Neural progenitor cell (in vitro differentiated cells): Measurements from ENCODE around the gene ZNF576. TPM values are rescaled to one million over a fixed set of nuclear protein-coding genes. Genes with fewer than 3 reads are reported as not detected.

Source experiments
- DNase-seq: peaks from one replicate; pipeline ENCODE4 v3.0.0-alpha.2; 2016; ENCODE audit warnings: low spot score
- H2AFZ ChIP-seq: fragments of 200-600 bp; sonication (generic); replicated peaks from 2 replicates; pipeline ENCODE4 v1.6.1; 2016; ENCODE audit warnings: antibody characterized with exemption
- H3F3A ChIP-seq: fragments of 200-600 bp; sonication (generic); 2 replicates; pipeline ENCODE4 v1.6.1; 2016; ENCODE audit warnings: antibody characterized with exemption, low read depth
- H3K27ac ChIP-seq: fragments of 200-600 bp; sonication (generic); 2 replicates; pipeline ENCODE4 v1.5.1; 2016; ENCODE audit warnings: mild to moderate bottlenecking
- H3K27me3 ChIP-seq: fragments of 200-600 bp; sonication (generic); 2 replicates; pipeline ENCODE4 v1.6.1; 2016; ENCODE audit warnings: mild to moderate bottlenecking, moderate library complexity
- H3K36me3 ChIP-seq: fragments of 200-600 bp; sonication (generic); 2 replicates; pipeline ENCODE4 v1.5.1; 2016
- H3K4me1 ChIP-seq: fragments of 200-600 bp; sonication (generic); 2 replicates; pipeline ENCODE4 v1.6.1; 2016; ENCODE audit warnings: mixed run types
- H3K4me2 ChIP-seq: fragments of 200-600 bp; sonication (generic); 2 replicates; pipeline ENCODE4 v1.6.1; 2016
- H3K4me3 ChIP-seq: fragments of 200-600 bp; sonication (generic); 2 replicates; pipeline ENCODE4 v1.5.1; 2016
- H3K79me2 ChIP-seq: fragments of 200-600 bp; sonication (generic); 2 replicates; pipeline ENCODE4 v1.6.1; 2016; ENCODE audit warnings: low read depth
- H3K9ac ChIP-seq: fragments of 200-600 bp; sonication (generic); 2 replicates; pipeline ENCODE4 v1.6.1; 2016
- H3K9me3 ChIP-seq: fragments of 200-600 bp; sonication (generic); 2 replicates; pipeline ENCODE4 v1.5.1; 2016; ENCODE audit warnings: low read depth
- H4K20me1 ChIP-seq: fragments of 200-600 bp; sonication (generic); 2 replicates; pipeline ENCODE4 v1.6.1; 2016; ENCODE audit warnings: low read depth
- H3K27ac Mint-ChIP-seq: 3 replicates; pipeline ENCODE4 v1.8.0; 2021; ENCODE audit warnings: mixed read lengths
- H3K27me3 Mint-ChIP-seq: 2 replicates; pipeline ENCODE4 v1.8.0; 2022; ENCODE audit warnings: low read depth, mild to moderate bottlenecking, inconsistent platforms, moderate library complexity, mixed read lengths; ENCODE audit not compliant: insufficient read depth
- H3K36me3 Mint-ChIP-seq: 3 replicates; pipeline ENCODE4 v1.8.0; 2021; ENCODE audit warnings: mixed read lengths
- H3K4me1 Mint-ChIP-seq: 3 replicates; pipeline ENCODE4 v1.8.0; 2021; ENCODE audit warnings: mixed read lengths
- H3K4me3 Mint-ChIP-seq: 3 replicates; pipeline ENCODE4 v1.8.0; 2021; ENCODE audit warnings: mild to moderate bottlenecking, moderate library complexity, mixed read lengths
- H3K9me3 Mint-ChIP-seq: 3 replicates; pipeline ENCODE4 v1.8.0; 2020; ENCODE audit warnings: mixed read lengths
- CTCF ChIP-seq: fragments of 200-600 bp; sonication (generic); IDR thresholded peaks from 2 replicates; pipeline ENCODE4 v1.5.1; 2017; ENCODE audit warnings: antibody characterized with exemption, mild to moderate bottlenecking
- EZH2 ChIP-seq: fragments of 200-600 bp; sonication (generic); IDR thresholded peaks from 2 replicates; pipeline ENCODE4 v1.6.1; 2017; ENCODE audit warnings: antibody characterized with exemption, mild to moderate bottlenecking, moderate library complexity
- EZH2phosphoT487 ChIP-seq: fragments of 200-600 bp; sonication (generic); IDR thresholded peaks from 2 replicates; pipeline ENCODE4 v1.6.1; 2017; ENCODE audit warnings: antibody characterized with exemption
- total RNA-seq: library from RNA; depleted of rRNA; stranded (reverse); fragments of >200 nt; gene quantifications from 2 replicates; pipeline ENCODE4 v1.2.3, GENCODE V29; 2015; ENCODE audit warnings: low replicate concordance

The ZNF576 gene
- total RNA-seq, 1 donor from 2014 or later, result 6.8 TPM

- no peaks in the 10 kb centered on the region for H3K27me3 Mint-ChIP-seq
- Histone ChIP-seq H3F3A (peaks cover 7% of the 10 kb centered on the region), H3K79me2 (peaks cover 51% of the 10 kb centered on the region), H3K4me1 (peaks cover 9% of the 10 kb centered on the region), H3K9ac (peak within 1 kb of the TSS; percentile 87), H3K4me3 (peak within 1 kb of the TSS; percentile 82), H2AFZ (peak within 1 kb of the TSS; percentile 59), H3K27ac (peak within 1 kb of the TSS; percentile 30), H4K20me1 (no peaks in the 10 kb centered on the region), H3K4me2 (peak within 1 kb of the TSS; percentile 82), H3K36me3 (no peaks in the 10 kb centered on the region), H3K9me3 (no peaks in the 10 kb centered on the region), H3K27me3 (no peaks in the 10 kb centered on the region)
- peaks cover 16% of the 10 kb centered on the region for H3K36me3 Mint-ChIP-seq
- H3K27ac Mint-ChIP-seq, result peak within 1 kb of the TSS; percentile 98
- no peak for TF ChIP-seq EZH2
- no peak for TF ChIP-seq EZH2phosphoT487
- TF ChIP-seq CTCF, result no peak
- DNase-seq, result peak; percentile 99
- H3K4me1 Mint-ChIP-seq, result peaks cover 46% of the 10 kb centered on the region
- peaks cover 2% of the 10 kb centered on the region for H3K9me3 Mint-ChIP-seq
- peak within 1 kb of the TSS; percentile 94 for H3K4me3 Mint-ChIP-seq
These were observed 21.0 kb upstream of the ZNF576 start, which contains the start of the genes PINLYP and XRCC1 for GRCh38 chr19:43575156-43575950. Gene PINLYP (plus strand): TSS chr19:43575801. CDS start chr19:43577192, 1,391 bp downstream. Gene XRCC1 (minus strand): TSS chr19:43575527. CDS start chr19:43575458, 69 bp downstream.

GRCh38 chr19:43575955-43576878 lies 20.2 kb upstream of the ZNF576 start:
- H3K36me3 ChIP-seq, result no peaks in the 10 kb centered on the region
- no peaks in the 10 kb centered on the region for H3K9me3 ChIP-seq
- Mint-ChIP-seq H3K4me3 (peak overlapping the region; percentile 94), H3K27ac (peak overlapping the region; percentile 88), H3K36me3 (peaks cover 14% of the 10 kb centered on the region), H3K9me3 (peaks cover 2% of the 10 kb centered on the region), H3K4me1 (peaks cover 44% of the 10 kb centered on the region), H3K27me3 (no peaks in the 10 kb centered on the region)
- no peaks in the 10 kb centered on the region for H4K20me1 ChIP-seq
- H3K27me3 ChIP-seq, result no peaks in the 10 kb centered on the region
- peak overlapping the region; percentile 65 for H3K4me2 ChIP-seq
- H3K4me1 ChIP-seq, result peaks cover 15% of the 10 kb centered on the region
- peaks cover 7% of the 10 kb centered on the region for H3F3A ChIP-seq
- H3K4me3 ChIP-seq, result peak overlapping the region; percentile 82
- peaks cover 45% of the 10 kb centered on the region for H3K79me2 ChIP-seq
- peak overlapping the region; percentile 30 for H3K27ac ChIP-seq
- TF ChIP-seq EZH2 (no peak), EZH2phosphoT487 (no peak), CTCF (no peak)
- H3K9ac ChIP-seq, result no peak overlapping the region
- H2AFZ ChIP-seq, result no peak overlapping the region
- no peak for DNase-seq

- TF ChIP-seq CTCF (no peak), EZH2phosphoT487 (no peak), EZH2 (no peak)
- Histone ChIP-seq H3K4me2 (no peak overlapping the region), H4K20me1 (no peaks in the 10 kb centered on the region), H3K79me2 (peaks cover 33% of the 10 kb centered on the region), H3K4me3 (no peak overlapping the region), H3K27ac (no peak overlapping the region), H3K9me3 (no peaks in the 10 kb centered on the region), H3K27me3 (no peaks in the 10 kb centered on the region), H2AFZ (no peak overlapping the region), H3K9ac (no peak overlapping the region), H3K4me1 (peaks cover 15% of the 10 kb centered on the region), H3K36me3 (no peaks in the 10 kb centered on the region), H3F3A (peaks cover 10% of the 10 kb centered on the region)
- H3K9me3 Mint-ChIP-seq, result peaks cover 2% of the 10 kb centered on the region
- peaks cover 39% of the 10 kb centered on the region for H3K4me1 Mint-ChIP-seq
- no peak for DNase-seq
- peak overlapping the region; percentile 90 for H3K27ac Mint-ChIP-seq
- H3K36me3 Mint-ChIP-seq, result peaks cover 8% of the 10 kb centered on the region
- peak overlapping the region; percentile 83 for H3K4me3 Mint-ChIP-seq
- H3K27me3 Mint-ChIP-seq, result no peaks in the 10 kb centered on the region
These were observed 17.6 kb upstream of the ZNF576 start for GRCh38 chr19:43578787-43579186.
